OCI-M2 (cell line): ENCODE data around the gene ARHGAP18.

ENCODE experiments used
- DNase-seq: peaks from one replicate; lab custom pipeline; 2025; ENCODE audit not compliant: unreplicated experiment; lab: John Stamatoyannopoulos, UW

ARHGAP18 gene

DNA sequence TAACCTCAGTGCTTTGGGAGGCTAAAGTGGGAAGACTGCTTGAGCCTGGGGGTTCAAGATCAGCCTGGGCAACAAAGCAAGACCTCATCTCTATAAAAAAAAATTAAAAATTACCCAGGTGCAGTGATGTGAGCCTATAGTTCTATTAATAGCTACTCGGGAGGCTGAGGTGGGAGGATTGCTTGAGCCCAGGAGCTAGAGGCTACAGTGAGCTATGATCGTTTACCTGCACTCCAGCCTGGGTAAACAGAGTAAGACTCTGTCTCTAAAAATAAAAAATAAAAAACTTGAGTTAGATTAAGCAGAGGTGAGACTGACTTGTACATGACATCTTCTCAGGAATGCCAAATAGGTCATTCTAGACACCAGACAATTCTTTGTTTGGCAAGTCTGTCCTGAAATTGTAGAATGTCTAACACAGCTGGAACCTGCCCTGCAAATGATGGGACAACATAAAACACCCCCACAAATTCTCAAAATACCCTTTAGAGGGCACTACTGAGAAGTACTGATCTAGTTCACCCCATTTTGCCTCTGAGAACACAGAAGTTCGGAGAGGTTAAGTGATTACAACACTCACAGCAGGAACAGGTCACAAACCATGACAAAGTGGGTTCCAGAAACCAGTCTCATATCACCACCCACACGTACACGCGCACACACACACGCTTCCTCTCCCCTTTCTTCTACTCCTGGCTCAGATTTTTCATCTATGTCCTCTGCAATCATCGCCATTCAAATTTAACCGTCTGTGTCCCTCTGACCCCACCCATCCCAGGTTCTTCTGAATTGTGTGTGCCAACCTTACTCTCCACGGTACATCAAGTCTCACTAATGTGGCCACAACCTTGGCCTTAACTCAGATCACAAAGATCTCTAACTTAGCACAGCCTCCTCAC lies 38.3 kb downstream of the ARHGAP18 start:
- no peak for DNase-seq

DNA sequence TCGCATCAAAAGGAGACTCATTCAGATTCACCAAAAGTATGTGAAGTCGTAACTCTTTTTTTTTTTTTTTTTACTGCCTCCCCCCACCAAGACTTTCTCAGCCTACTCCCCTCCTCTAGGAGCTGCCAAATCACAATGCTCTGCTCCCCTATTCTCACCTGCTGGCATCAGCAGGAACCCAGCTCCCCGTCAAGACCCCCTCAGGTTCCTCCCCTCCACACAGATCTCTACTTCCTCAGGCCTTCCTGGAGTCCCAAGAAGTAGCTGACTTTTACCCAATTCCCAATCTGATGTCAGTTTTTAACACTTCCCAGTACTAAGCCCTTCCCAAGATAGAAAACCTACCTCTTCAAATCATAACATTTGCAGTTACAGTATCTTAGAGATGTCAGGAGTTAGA lies 39.3 kb downstream of the ARHGAP18 start:
- no peak for DNase-seq

GRCh38 chr6:129667621-129668020 lies 42.4 kb downstream of the ARHGAP18 start:
- DNase-seq: no peak

- no peak for DNase-seq
Measured at GRCh38 chr6:129667034-129667433, 42.9 kb downstream of the ARHGAP18 start.

GRCh38 chr6:129665555-129665954 lies 44.4 kb downstream of the ARHGAP18 start:
- DNase-seq: no peak

- no peak for DNase-seq
Measured at GRCh38 chr6:129663531-129663930, 46.4 kb downstream of the ARHGAP18 start.

- DNase-seq: peak; percentile 58
Measured at GRCh38 chr6:129662980-129663431, 47.0 kb downstream of the ARHGAP18 start.

DNA sequence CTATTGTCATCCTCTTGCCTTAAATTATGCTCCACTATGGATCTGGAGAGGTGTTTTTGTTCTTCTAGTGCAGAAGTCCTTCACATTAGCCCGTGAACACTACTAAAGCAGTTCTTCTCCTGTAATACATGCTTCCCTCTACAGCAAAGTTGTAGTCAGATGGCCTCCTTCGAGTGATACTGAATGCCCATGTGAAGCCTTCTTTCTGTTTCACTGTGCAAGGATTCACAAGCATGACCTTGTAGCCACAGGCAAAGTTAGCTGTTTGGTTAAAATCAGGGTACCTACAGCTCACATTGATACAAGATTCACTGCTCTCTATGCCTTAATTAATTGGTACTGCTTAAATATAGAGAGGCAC lies 47.6 kb downstream of the ARHGAP18 start:
- no peak for DNase-seq

- no peak for DNase-seq
Measured at GRCh38 chr6:129661536-129662405, 48.2 kb downstream of the ARHGAP18 start.

DNA sequence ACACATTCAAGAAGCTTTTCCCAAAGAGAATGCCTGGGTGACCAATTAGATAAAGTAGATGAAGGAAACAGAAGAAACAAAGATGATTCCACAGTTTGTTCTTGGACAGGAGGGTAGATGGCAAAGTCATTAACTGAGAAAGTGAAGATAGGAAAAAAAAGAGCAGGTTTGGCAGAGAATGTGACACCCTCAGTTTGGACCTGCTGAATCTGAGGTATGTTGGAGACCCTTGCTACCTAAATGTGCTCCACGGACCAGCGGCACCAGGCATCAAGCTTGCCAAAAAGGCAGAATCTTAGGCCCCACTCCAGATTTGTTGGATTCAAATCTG lies 49.7 kb downstream of the ARHGAP18 start:
- no peak for DNase-seq

GRCh38 chr6:129659590-129660345 lies 50.2 kb downstream of the ARHGAP18 start:
- peak; percentile 41 for DNase-seq

GRCh38 chr6:129659167-129659566 lies 50.8 kb downstream of the ARHGAP18 start:
- DNase-seq: no peak

GRCh38 chr6:129657483-129657882 lies 52.5 kb downstream of the ARHGAP18 start:
- DNase-seq: no peak

GRCh38 chr6:129655334-129655733 lies 54.6 kb downstream of the ARHGAP18 start:
- no peak for DNase-seq

DNA sequence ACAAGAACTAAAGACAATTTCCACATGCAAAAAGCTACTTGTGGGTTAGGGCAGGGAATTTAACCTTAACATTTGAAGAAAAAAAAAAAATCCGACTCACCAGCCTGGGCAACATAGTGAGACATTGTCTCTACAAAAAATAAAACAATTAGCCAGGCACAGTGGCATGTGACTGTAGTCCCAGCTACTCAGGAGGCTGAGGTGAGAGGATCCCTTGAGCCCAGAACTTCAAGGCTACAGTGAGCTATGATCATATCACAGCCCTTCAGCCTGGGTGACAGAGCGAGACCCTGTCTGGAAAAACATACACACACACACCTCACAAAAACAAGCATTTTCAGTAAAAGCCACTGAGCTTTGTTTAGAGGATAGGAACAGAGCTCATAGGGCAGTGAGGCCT lies 56.2 kb downstream of the ARHGAP18 start:
- no peak for DNase-seq

- no peak for DNase-seq
Measured at GRCh38 chr6:129653229-129653628, 56.7 kb downstream of the ARHGAP18 start.

GRCh38 chr6:129651291-129651691 lies 58.7 kb downstream of the ARHGAP18 start:
- no peak for DNase-seq

GRCh38 chr6:129648819-129649491 lies 61.0 kb downstream of the ARHGAP18 start:
- no peak for DNase-seq

- DNase-seq: no peak
Measured at GRCh38 chr6:129647044-129647443, 62.9 kb downstream of the ARHGAP18 start.

DNA sequence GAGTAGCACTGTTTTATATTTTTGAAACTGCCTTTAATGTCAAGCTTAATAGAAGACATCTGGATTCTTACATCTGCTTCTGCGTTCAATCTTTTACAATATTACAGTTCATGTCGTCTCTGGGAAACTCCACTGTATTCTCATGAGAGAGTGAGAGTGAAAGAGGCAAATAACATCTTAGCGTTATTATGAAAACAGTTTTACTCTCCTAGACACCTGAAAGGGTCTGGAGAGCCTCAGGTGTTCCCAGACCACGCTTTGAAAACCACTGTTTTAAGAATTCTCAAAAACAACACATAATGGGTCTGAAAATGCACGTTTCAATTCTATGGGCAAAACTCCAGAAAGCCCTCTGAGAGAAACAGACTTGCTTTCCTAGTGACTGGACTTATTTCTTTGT lies 63.3 kb downstream of the ARHGAP18 start:
- no peak for DNase-seq
